Pancreas (tissue), 10 donors: ENCODE results near the gene NACA2. TPM values are rescaled to one million over a fixed set of nuclear protein-coding genes. Genes with fewer than 3 reads are reported as not detected.
"Not testable (repeated sequence)": the region's sequence is repeated elsewhere in the genome, so short reads cannot be mapped to it uniquely, and the experiment has no call there.

Experiments used
- ATAC-seq, 4 donors: fragments of 200-7000 bp; cut with Tn5 transposase; one replicate each; pipeline versions ENCODE4 v1.8.0 to v1.9.1; 2020; ENCODE audit warnings: mild to moderate bottlenecking in 4 of 4, moderate library complexity in 4 of 4
- DNase-seq, 6 donors: peaks; one replicate each; pipeline ENCODE4 v3.0.0-alpha.2; 2020
- FAIRE-seq: peaks from 2 replicates; lab custom pipeline; 2012; peaks lifted over from hg19 to GRCh38; lab: Jason Lieb, UNC
- H3K27ac ChIP-seq, 4 donors: fragments of 200-600 bp; sonication (generic); 1 replicate in 3 of 4; 2 replicates in 1 of 4; pipeline versions ENCODE4 v1.5.0 to v1.8.0; 2020
- H3K27me3 ChIP-seq, 4 donors: fragments of 200-600 bp; one replicate each; pipeline ENCODE4 v1.8.0; 2021
- H3K36me3 ChIP-seq, 3 donors: fragments of 200-600 bp; sonication (generic) in 1 of 3; one replicate each; pipeline versions ENCODE4 v1.5.0 to v1.8.0; 2020 to 2021
- H3K4me1 ChIP-seq, 3 donors: fragments of 200-600 bp; one replicate each; pipeline ENCODE4 v1.8.0; 2021
- H3K4me3 ChIP-seq, 4 donors: fragments of 200-600 bp; sonication (generic) in 2 of 4; one replicate each; pipeline versions ENCODE4 v1.5.0 to v1.8.0; 2020 to 2021
- H3K9me3 ChIP-seq, 4 donors: fragments of 200-600 bp; one replicate each; pipeline ENCODE4 v1.8.0; 2021
- WGBS, 2 donors: extraction: QIAGEN DNeasy Blood & Tissue Kit; methylation state at CpG; one replicate each; pipeline ENCODE4 v1.1.7; 2013; 5-methylcytosine and 5-hydroxymethylcytosine counted together
- intact Hi-C, 3 donors: fragments of 100-400 bp; cut with DNase I; formaldehyde crosslinking; loops; one replicate each; pipeline versions ENCODE4 v1.11.1 to v1.14.2; 2022
- polyA plus RNA-seq, 2 donors: library from polyadenylated mRNA; stranded (reverse); fragments of 200-250 nt; gene quantifications; one replicate each; pipeline ENCODE4 v1.2.3, GENCODE V29; 2013
- total RNA-seq, 6 donors: library from RNA; stranded (reverse); fragmentation: NEBNext Ultra II Directional in 4 of 6; extraction: Animal tissue kit (Norgen Biotek cat#: 25700) in 4 of 6; gene quantifications; one replicate each; pipeline versions ENCODE4 v1.2.1 to v1.2.4, GENCODE V29; 2021 to 2023
- TF ChIP-seq, protein P1 (sequence below), 4 donors: fragments of 200-600 bp; sonication (generic) in 3 of 4; IDR thresholded peaks; one replicate each; pipeline versions ENCODE4 v1.5.0 to v1.8.0; 2021; ENCODE audit warnings: antibody characterized with exemption in 4 of 4
- donor health status: healthy with polysubstance abuse.
- donor health status: DM: no; HTN: no; CAD: no; lungs with moderate emphysema.
- donor health status: DM: no; HTN: no; CAD: no.
- donor health status: control.
- donor health status: control.
- donor health status: Bipolar disorder and iron deficiency.
- donor health status: DM: yes; HTN: yes; CAD: no.
- donor health status: DM: no; HTN: no; CAD: no.
- donor health status: DM: no; HTN: no; CAD: no.
- donor health status: DM: yes; HTN: yes; CAD: no.

The NACA2 gene
- total and polyA plus RNA-seq, 8 donors, result 0.12 TPM; not detected in 7

- DNase-seq (no peak), FAIRE-seq (no peak), ATAC-seq (no peak)
- intact Hi-C loops, result loop anchor here in 1 of 3 donors (10.0 kb wide), 1 partner anchor 201 kb away; no protein-coding TSS in a partner anchor
- H3K9me3 ChIP-seq, result no peaks in the 10 kb centered on the region
- H3K4me1 ChIP-seq, result no peaks in the 10 kb centered on the region
- H3K36me3 ChIP-seq, result no peaks in the 10 kb centered on the region
- TF ChIP-seq, protein P1, sequence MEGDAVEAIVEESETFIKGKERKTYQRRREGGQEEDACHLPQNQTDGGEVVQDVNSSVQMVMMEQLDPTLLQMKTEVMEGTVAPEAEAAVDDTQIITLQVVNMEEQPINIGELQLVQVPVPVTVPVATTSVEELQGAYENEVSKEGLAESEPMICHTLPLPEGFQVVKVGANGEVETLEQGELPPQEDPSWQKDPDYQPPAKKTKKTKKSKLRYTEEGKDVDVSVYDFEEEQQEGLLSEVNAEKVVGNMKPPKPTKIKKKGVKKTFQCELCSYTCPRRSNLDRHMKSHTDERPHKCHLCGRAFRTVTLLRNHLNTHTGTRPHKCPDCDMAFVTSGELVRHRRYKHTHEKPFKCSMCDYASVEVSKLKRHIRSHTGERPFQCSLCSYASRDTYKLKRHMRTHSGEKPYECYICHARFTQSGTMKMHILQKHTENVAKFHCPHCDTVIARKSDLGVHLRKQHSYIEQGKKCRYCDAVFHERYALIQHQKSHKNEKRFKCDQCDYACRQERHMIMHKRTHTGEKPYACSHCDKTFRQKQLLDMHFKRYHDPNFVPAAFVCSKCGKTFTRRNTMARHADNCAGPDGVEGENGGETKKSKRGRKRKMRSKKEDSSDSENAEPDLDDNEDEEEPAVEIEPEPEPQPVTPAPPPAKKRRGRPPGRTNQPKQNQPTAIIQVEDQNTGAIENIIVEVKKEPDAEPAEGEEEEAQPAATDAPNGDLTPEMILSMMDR (IDR thresholded peaks at IDR 0.05), result no peak
- H3K4me3 ChIP-seq, result no peak overlapping the region
- H3K27me3 ChIP-seq, result peaks cover 0 to 3% (median 0%) of the 10 kb centered on the region in 4 donors
- H3K27ac ChIP-seq, result no peak overlapping the region
Observed at GRCh38 chr17:61634011-61634539, 43.1 kb upstream of the NACA2 start.

DNA sequence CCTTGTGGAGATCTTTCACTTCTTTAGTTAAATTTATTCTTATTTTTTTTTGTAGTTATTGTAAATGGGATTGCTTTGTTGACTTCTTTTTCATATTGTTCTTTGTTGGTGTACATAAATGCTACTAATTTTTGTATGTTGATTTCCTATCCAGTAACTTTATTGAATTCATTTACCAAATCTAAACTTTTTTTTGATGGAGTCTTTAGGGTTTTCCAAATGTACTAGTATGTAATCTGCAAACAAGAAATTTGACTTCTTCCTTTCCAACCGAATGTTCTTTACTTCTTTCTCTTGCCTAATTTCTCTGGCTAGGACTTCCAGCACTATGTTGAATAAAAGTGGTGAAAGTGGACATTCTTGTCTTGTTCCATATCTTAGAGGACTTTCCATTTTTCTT is 41.8 kb upstream of the NACA2 start:
- WGBS, 2 donors, result 79 to 83% methylated on average over 1 of the region's 1 CpG
- TF ChIP-seq, protein P1 (IDR thresholded peaks at IDR 0.05), result no peak
- FAIRE-seq (no peak), DNase-seq (no peak), ATAC-seq (no peak)
- Histone ChIP-seq H3K4me1 (no peaks in the 10 kb centered on the region), H3K27me3 (peaks cover 0 to 3% (median 0%) of the 10 kb centered on the region in 4 donors), H3K4me3 (no peak overlapping the region), H3K27ac (no peak overlapping the region), H3K9me3 (no peaks in the 10 kb centered on the region), H3K36me3 (no peaks in the 10 kb centered on the region)
- intact Hi-C loops, result loop anchor here in 1 of 3 donors (10.0 kb wide), 1 partner anchor 202 kb away; no protein-coding TSS in a partner anchor

- Histone ChIP-seq H3K27ac (no peak overlapping the region), H3K9me3 (no peaks in the 10 kb centered on the region), H3K4me1 (no peaks in the 10 kb centered on the region), H3K27me3 (no peaks in the 10 kb centered on the region), H3K36me3 (no peaks in the 10 kb centered on the region), H3K4me3 (no peak overlapping the region)
- WGBS, 2 donors, result 64 to 79% methylated on average over 1 of the region's 1 CpG
- DNase-seq, result no peak
- FAIRE-seq, result no peak
- TF ChIP-seq, protein P1 (IDR thresholded peaks at IDR 0.05), result no peak
- no peak for ATAC-seq
- intact Hi-C loops, result loop anchor here in 1 of 3 donors (10.0 kb wide), 1 partner anchor 203 kb away; no protein-coding TSS in a partner anchor
Observed at GRCh38 chr17:61631800-61632199, 40.8 kb upstream of the NACA2 start.

DNA sequence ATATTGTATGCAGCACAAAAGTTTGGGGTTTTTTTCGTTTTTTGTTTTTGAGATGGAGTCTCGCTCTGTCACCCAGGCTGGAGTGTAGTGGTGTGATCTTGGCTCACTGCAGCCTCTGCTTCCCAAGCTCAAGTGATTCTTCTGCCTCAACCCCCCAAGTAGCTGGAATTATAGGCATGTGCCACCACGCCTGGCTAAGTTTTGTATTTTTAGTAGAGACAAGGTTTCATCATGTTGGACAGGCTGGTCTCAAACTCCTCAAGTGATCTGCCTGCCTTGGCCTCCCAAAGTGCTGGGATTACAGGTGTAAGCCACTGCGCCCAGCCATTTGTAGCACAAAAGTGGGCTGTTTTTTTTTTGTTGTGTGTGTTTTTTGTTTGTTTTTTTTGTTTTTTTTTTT is 37.1 kb upstream of the NACA2 start:
- ATAC-seq, FAIRE-seq, H3K4me3 ChIP-seq, H3K4me1 ChIP-seq, H3K27ac ChIP-seq, H3K36me3 ChIP-seq, H3K9me3 ChIP-seq, DNase-seq, H3K27me3 ChIP-seq, intact Hi-C loops: not testable (repeated sequence)
- 76 to 83% methylated on average over 4 of the region's 4 CpGs for WGBS, 2 donors

- ATAC-seq (no peak), DNase-seq (no peak), FAIRE-seq (no peak)
- Histone ChIP-seq H3K9me3 (no peaks in the 10 kb centered on the region), H3K4me3 (no peak overlapping the region), H3K27me3 (no peaks in the 10 kb centered on the region), H3K27ac (no peak overlapping the region), H3K4me1 (no peaks in the 10 kb centered on the region), H3K36me3 (no peaks in the 10 kb centered on the region)
- WGBS, 2 donors, result 7 to 8% methylated on average over 2 of the region's 2 CpGs
- intact Hi-C loops, result no loop called here
- TF ChIP-seq, protein P1 (IDR thresholded peaks at IDR 0.05), result no peak
Observed at GRCh38 chr17:61627658-61628057, 36.6 kb upstream of the NACA2 start.
